SU-DHL-6 (cell line): Measurements from ENCODE around the gene SMARCC2.

Experiments
- EZH2phosphoT487 ChIP-seq: fragments of 200-600 bp; sonication (generic), shearing (Covaris generic); conservative IDR thresholded peaks from 2 replicates; pipeline ENCODE4 v1.6.1; 2018; ENCODE audit warnings: mild to moderate bottlenecking, antibody characterized with exemption, low read length, moderate library complexity, mixed read lengths
- TF ChIP-seq, protein P1 (sequence below): fragments of 200-600 bp; sonication (generic); IDR thresholded peaks from one replicate; pipeline ENCODE4 v1.5.1; 2017; ENCODE audit warnings: antibody characterized with exemption, mild to moderate bottlenecking, low read length, moderate library complexity; ENCODE audit not compliant: insufficient read depth, poor library complexity, severe bottlenecking

DNA sequence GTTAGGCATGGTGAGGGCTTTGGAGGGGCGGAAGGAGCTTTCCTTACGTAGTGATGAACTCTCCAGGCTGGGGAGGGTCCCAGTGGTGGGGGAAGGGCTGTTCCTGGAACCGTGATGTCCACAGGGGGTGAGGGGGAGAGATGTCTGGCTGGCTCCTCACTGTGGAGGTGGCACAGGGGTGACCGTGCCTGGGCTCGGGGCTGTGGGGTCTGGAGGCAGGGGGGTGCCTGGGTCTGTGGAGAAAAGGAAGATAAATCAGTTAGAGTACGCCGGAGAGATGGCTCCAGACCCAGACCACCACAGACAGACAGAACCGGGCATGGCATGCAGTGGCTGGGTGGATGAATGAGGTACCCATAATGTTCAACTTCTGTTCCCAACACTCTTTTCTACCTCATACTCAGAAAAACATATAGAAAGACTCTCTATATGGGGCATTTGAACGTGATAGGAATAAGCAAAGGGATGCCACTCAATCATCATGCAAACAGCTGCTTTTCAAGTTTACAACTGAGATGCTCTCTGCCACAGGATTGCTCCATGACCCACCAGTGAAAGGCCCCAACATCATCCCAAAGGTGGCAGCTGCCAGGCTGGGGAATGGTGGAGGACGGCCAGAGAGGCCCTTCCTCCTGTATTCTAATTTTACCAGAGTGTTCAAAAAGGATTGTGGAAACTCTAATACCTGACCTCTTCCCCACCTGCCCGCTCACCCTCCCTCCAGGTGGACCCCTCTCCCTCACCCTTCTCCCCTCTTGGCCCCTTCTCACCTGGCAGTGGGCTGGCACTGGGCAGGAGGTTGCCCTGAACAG lies 25.5 kb downstream of the SMARCC2 start:
- TF ChIP-seq, protein P1, sequence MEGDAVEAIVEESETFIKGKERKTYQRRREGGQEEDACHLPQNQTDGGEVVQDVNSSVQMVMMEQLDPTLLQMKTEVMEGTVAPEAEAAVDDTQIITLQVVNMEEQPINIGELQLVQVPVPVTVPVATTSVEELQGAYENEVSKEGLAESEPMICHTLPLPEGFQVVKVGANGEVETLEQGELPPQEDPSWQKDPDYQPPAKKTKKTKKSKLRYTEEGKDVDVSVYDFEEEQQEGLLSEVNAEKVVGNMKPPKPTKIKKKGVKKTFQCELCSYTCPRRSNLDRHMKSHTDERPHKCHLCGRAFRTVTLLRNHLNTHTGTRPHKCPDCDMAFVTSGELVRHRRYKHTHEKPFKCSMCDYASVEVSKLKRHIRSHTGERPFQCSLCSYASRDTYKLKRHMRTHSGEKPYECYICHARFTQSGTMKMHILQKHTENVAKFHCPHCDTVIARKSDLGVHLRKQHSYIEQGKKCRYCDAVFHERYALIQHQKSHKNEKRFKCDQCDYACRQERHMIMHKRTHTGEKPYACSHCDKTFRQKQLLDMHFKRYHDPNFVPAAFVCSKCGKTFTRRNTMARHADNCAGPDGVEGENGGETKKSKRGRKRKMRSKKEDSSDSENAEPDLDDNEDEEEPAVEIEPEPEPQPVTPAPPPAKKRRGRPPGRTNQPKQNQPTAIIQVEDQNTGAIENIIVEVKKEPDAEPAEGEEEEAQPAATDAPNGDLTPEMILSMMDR, result no peak
- no peak for TF ChIP-seq EZH2phosphoT487
